Left lung (tissue), 10 donors: Measurements from ENCODE around the gene STK33. TPM values are rescaled to one million over a fixed set of nuclear protein-coding genes. Genes with fewer than 3 reads are reported as not detected.

ENCODE experiments used
- ATAC-seq: fragments of 200-7000 bp; cut with Tn5 transposase; one replicate; pipeline ENCODE4 v1.9.1; 2020; ENCODE audit warnings: moderate library complexity
- DNase-seq, 4 donors: peaks; one replicate each; pipeline ENCODE4 v3.0.0-alpha.2; 2013 to 2020
- H3K27ac ChIP-seq, 2 donors: fragments of 200-600 bp; sonication (generic) in 1 of 2; one replicate each; pipeline versions ENCODE4 v1.5.0 to v1.8.0; 2020 to 2021
- H3K27me3 ChIP-seq, 2 donors: fragments of 200-600 bp; sonication (generic) in 1 of 2; one replicate each; pipeline versions ENCODE4 v1.5.0 to v1.8.0; 2020 to 2021
- H3K36me3 ChIP-seq, 2 donors: fragments of 200-600 bp; sonication (generic) in 1 of 2; one replicate each; pipeline versions ENCODE4 v1.5.0 to v1.8.0; 2020 to 2021
- H3K4me1 ChIP-seq, 2 donors: fragments of 200-600 bp; one replicate each; pipeline ENCODE4 v1.8.0; 2021
- H3K4me3 ChIP-seq, 2 donors: fragments of 200-600 bp; sonication (generic) in 1 of 2; one replicate each; pipeline versions ENCODE4 v1.5.0 to v1.8.0; 2020 to 2021; ENCODE audit warnings: mild to moderate bottlenecking in 1 of 2
- H3K9me3 ChIP-seq, 2 donors: fragments of 200-600 bp; sonication (generic) in 1 of 2; one replicate each; pipeline versions ENCODE4 v1.5.0 to v1.8.0; 2020 to 2021
- CTCF ChIP-seq, 2 donors: fragments of 200-600 bp; sonication (generic) in 1 of 2; IDR thresholded peaks; one replicate each; pipeline versions ENCODE4 v1.5.0 to v1.8.0; 2021; ENCODE audit warnings: antibody characterized with exemption in 2 of 2
- intact Hi-C, 2 donors: fragments of 100-400 bp; cut with DNase I; formaldehyde crosslinking; loops; one replicate each; pipeline versions ENCODE4 v1.11.2 to v1.14.2; 2022
- polyA plus RNA-seq, 6 donors: library from polyadenylated mRNA; unstranded; fragments of 120-200 nt; gene quantifications; one replicate each; pipeline ENCODE4 v1.2.1, GENCODE V29; 2013; ENCODE audit not compliant: insufficient read length in 6 of 6
- total RNA-seq, 2 donors: library from RNA; stranded (reverse); fragmentation: NEBNext Ultra II Directional; extraction: Animal tissue kit (Norgen Biotek cat#: 25700); gene quantifications; one replicate each; pipeline ENCODE4 v1.2.1, GENCODE V29; 2021
- donor health status: DM: no; HTN: yes; CAD: no.
- donor health status: DM: no; HTN: no; CAD: no.

Gene STK33
- total and polyA plus RNA-seq, 8 donors, result 16.6 to 31.0 (median 24.0) TPM

- no peaks in the 10 kb centered on the region for H3K27me3 ChIP-seq
- no peak overlapping the region for H3K4me3 ChIP-seq
- no peaks in the 10 kb centered on the region for H3K36me3 ChIP-seq
- no peak for DNase-seq
- H3K27ac ChIP-seq, result no peak overlapping the region
- no peak for TF ChIP-seq CTCF (IDR thresholded peaks at IDR 0.05)
- H3K4me1 ChIP-seq, result no peaks in the 10 kb centered on the region
- ATAC-seq, result no peak
- H3K9me3 ChIP-seq, result no peaks in the 10 kb centered on the region
- intact Hi-C loops, result no loop called here
These were observed 178.8 kb downstream of the STK33 start for GRCh38 chr11:8415195-8415594.

GRCh38 chr11:8408151-8408941, 185.7 kb downstream of the STK33 start:
- Histone ChIP-seq H3K4me3 (no peak overlapping the region), H3K9me3 (no peaks in the 10 kb centered on the region), H3K36me3 (no peaks in the 10 kb centered on the region), H3K4me1 (no peaks in the 10 kb centered on the region), H3K27me3 (no peaks in the 10 kb centered on the region), H3K27ac (no peak overlapping the region)
- TF ChIP-seq CTCF (IDR thresholded peaks at IDR 0.05), result no peak
- intact Hi-C loops, result no loop called here
- ATAC-seq, result no peak
- no peak for DNase-seq

- Histone ChIP-seq H3K9me3 (no peaks in the 10 kb centered on the region), H3K4me1 (no peaks in the 10 kb centered on the region), H3K36me3 (no peaks in the 10 kb centered on the region), H3K27me3 (no peaks in the 10 kb centered on the region), H3K4me3 (no peak overlapping the region), H3K27ac (no peak overlapping the region)
- intact Hi-C loops, result no loop called here
- ATAC-seq, result no peak
- DNase-seq, result no peak
- no peak for TF ChIP-seq CTCF (IDR thresholded peaks at IDR 0.05)
These were observed 190.7 kb downstream of the STK33 start for GRCh38 chr11:8403310-8403709.

- DNase-seq (peak in 1 of 4 donors; percentile 51), ATAC-seq (peak; percentile 49)
- no peak for TF ChIP-seq CTCF (IDR thresholded peaks at IDR 0.05)
- intact Hi-C loops, result no loop called here
- Histone ChIP-seq H3K9me3 (peaks cover 0 to 5% of the 10 kb centered on the region in 2 donors), H3K4me1 (no peaks in the 10 kb centered on the region), H3K27me3 (no peaks in the 10 kb centered on the region), H3K4me3 (no peak overlapping the region), H3K36me3 (no peaks in the 10 kb centered on the region), H3K27ac (no peak overlapping the region)
These were observed 201.1 kb downstream of the STK33 start for GRCh38 chr11:8392886-8393285.

GRCh38 chr11:8392166-8392565, 201.9 kb downstream of the STK33 start:
- intact Hi-C loops, result no loop called here
- DNase-seq (no peak), ATAC-seq (no peak)
- H3K4me1 ChIP-seq, result no peaks in the 10 kb centered on the region
- H3K36me3 ChIP-seq, result no peaks in the 10 kb centered on the region
- no peaks in the 10 kb centered on the region for H3K27me3 ChIP-seq
- no peak overlapping the region for H3K27ac ChIP-seq
- peaks cover 0 to 5% of the 10 kb centered on the region in 2 donors for H3K9me3 ChIP-seq
- no peak for TF ChIP-seq CTCF (IDR thresholded peaks at IDR 0.05)
- H3K4me3 ChIP-seq, result no peak overlapping the region
